ENCODE data around the gene KCND2. TPM values are rescaled to one million over a fixed set of nuclear protein-coding genes. Genes with fewer than 3 reads are reported as not detected.
"Not testable (repeated sequence)": the region's sequence is repeated elsewhere in the genome, so short reads cannot be mapped to it uniquely, and the experiment has no call there.

KCND2 gene
- total and polyA plus RNA-seq, 7 experiments from 2014 or later = not detected

DNA sequence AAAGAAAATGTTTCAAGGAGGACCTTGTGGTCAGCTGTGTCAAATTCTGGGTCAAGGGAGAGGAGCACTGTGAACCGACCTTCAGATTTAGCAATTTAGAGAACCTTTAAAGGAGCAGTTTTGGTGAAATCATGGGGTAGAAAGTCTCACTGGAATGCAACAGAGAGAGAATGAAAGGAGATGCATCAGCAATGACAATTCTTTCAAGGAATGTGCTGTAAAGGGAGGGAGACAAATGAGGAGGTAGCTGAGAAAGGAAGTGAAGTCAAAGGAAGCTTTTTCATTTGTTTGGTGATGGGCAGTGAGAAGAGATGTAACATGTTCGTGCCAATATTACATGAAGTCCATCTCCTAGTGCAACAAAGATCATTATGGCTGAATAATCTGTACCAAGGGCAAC lies 418.9 kb downstream of the KCND2 start:
- peaks cover 0 to 6% (median 0%) of the 10 kb centered on the region in 7 donors for H3K4me1 Mint-ChIP-seq
- H3K4me3 Mint-ChIP-seq = no peak overlapping the region
- CTCF ChIA-PET = no interaction called here
- no peaks in the 10 kb centered on the region for H3K27me3 ChIP-seq (ENCODE audit: control insufficient read depth in 2 of 2, insufficient read depth in 2 of 2, low read length in 2 of 2)
- H3K36me3 Mint-ChIP-seq = no peaks in the 10 kb centered on the region
- POLR2A ChIA-PET = no interaction called here
- H3K27ac ChIP-seq (ENCODE audit: low read depth, low read length) = no peak overlapping the region
- H3K9me3 Mint-ChIP-seq = peaks cover 0 to 11% (median 0%) of the 10 kb centered on the region in 11 donors
- H3K9me3 ChIP-seq (ENCODE audit: control insufficient read depth in 2 of 3, low read length in 3 of 3) = no peaks in the 10 kb centered on the region
- ATAC-seq (no peak), DNase-seq (no peak)
- no peak overlapping the region for H3K27ac Mint-ChIP-seq
- H3K4me1 ChIP-seq (ENCODE audit: control insufficient read depth in 2 of 2, insufficient read depth in 2 of 2, low read length in 2 of 2) = no peaks in the 10 kb centered on the region
- peaks cover 0 to 5% (median 0%) of the 10 kb centered on the region in 5 donors for H3K27me3 Mint-ChIP-seq
- H3K4me3 ChIP-seq (ENCODE audit: low read length) = no peak overlapping the region
- intact Hi-C loops (cut with micrococcal nuclease) = no loop called here
- no peaks in the 10 kb centered on the region for H3K36me3 ChIP-seq (ENCODE audit: control insufficient read depth in 2 of 3, insufficient read depth in 3 of 3, low read length in 3 of 3)

DNA sequence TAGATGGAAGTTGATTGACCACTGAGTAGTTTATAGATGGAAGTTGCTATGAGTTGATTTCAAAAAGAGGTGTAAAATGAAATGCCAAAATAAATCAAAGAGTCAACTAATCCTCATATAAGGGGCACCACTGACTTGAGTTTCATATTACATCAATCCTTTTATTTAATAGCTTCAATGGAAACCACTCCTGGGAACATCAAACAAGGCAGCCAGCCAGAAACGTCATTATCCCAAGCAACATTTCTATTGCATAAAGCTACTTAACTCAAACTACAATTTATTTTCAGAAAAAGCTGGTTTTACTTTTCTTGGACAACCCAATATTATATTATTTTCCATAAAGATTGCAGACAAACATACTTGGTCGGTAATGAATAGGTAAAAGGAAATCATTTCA lies 422.9 kb downstream of the KCND2 start:
- H3K9me3 Mint-ChIP-seq = peaks cover 0 to 13% (median 0%) of the 10 kb centered on the region in 11 donors
- H3K27me3 Mint-ChIP-seq = peaks cover 0 to 5% (median 0%) of the 10 kb centered on the region in 5 donors
- Histone ChIP-seq H3K27me3 (ENCODE audit: control insufficient read depth in 2 of 2, insufficient read depth in 2 of 2, low read length in 2 of 2) (no peaks in the 10 kb centered on the region), H3K36me3 (ENCODE audit: control insufficient read depth in 2 of 3, insufficient read depth in 3 of 3, low read length in 3 of 3) (no peaks in the 10 kb centered on the region), H3K4me1 (ENCODE audit: control insufficient read depth in 2 of 2, insufficient read depth in 2 of 2, low read length in 2 of 2) (no peaks in the 10 kb centered on the region), H3K4me3 (ENCODE audit: low read length) (no peak overlapping the region), H3K9me3 (ENCODE audit: control insufficient read depth in 2 of 3, low read length in 3 of 3) (no peaks in the 10 kb centered on the region), H3K27ac (ENCODE audit: low read depth, low read length) (no peak overlapping the region)
- H3K27ac Mint-ChIP-seq = no peak overlapping the region
- no peaks in the 10 kb centered on the region for H3K36me3 Mint-ChIP-seq
- ATAC-seq (no peak), DNase-seq (no peak)
- ChIA-PET CTCF (no interaction called here), POLR2A (no interaction called here)
- peaks cover 0 to 6% (median 0%) of the 10 kb centered on the region in 7 donors for H3K4me1 Mint-ChIP-seq
- intact Hi-C loops (cut with micrococcal nuclease) = no loop called here
- no peak overlapping the region for H3K4me3 Mint-ChIP-seq

DNA sequence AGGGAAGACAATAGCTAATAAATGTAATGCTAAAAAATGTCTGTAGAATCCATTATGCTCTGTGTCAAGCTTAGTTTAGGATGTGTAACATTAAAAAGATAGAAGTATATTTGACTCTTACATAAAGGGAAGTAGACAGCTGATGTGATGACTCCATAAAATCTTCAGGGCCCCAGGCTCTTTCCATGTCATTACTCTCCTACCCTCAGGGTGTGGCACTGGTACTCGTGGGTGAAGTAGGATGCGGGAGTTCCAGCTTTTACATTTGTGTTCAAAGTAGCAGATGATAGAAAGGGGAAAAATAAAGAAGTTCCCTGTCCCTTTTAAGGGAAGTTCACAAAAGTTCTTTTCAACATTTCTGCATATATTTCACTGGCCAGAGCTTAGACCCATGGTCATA lies 427.8 kb downstream of the KCND2 start:
- DNase-seq (no peak), ATAC-seq (no peak)
- ChIA-PET POLR2A (no interaction called here), CTCF (interaction anchor here (0.5 to 0.6 kb wide), 2 partner anchors 37 to 1243 kb away, joined by 3 read pairs; no protein-coding TSS in a partner anchor)
- Mint-ChIP-seq H3K4me1 (no peaks in the 10 kb centered on the region), H3K27ac (no peak overlapping the region), H3K4me3 (no peak overlapping the region), H3K9me3 (peaks cover 0 to 14% (median 1%) of the 10 kb centered on the region in 11 donors), H3K27me3 (no peaks in the 10 kb centered on the region), H3K36me3 (no peaks in the 10 kb centered on the region)
- H3K9me3 ChIP-seq (ENCODE audit: control insufficient read depth in 2 of 3, low read length in 3 of 3) = no peaks in the 10 kb centered on the region
- no peaks in the 10 kb centered on the region for H3K36me3 ChIP-seq (ENCODE audit: control insufficient read depth in 2 of 3, insufficient read depth in 3 of 3, low read length in 3 of 3)
- intact Hi-C loops (cut with micrococcal nuclease) = no loop called here
- no peaks in the 10 kb centered on the region for H3K27me3 ChIP-seq (ENCODE audit: control insufficient read depth in 2 of 2, insufficient read depth in 2 of 2, low read length in 2 of 2)
- no peak overlapping the region for H3K27ac ChIP-seq (ENCODE audit: low read depth, low read length)
- H3K4me3 ChIP-seq (ENCODE audit: low read length) = no peak overlapping the region
- H3K4me1 ChIP-seq (ENCODE audit: control insufficient read depth in 2 of 2, insufficient read depth in 2 of 2, low read length in 2 of 2) = no peaks in the 10 kb centered on the region

DNA sequence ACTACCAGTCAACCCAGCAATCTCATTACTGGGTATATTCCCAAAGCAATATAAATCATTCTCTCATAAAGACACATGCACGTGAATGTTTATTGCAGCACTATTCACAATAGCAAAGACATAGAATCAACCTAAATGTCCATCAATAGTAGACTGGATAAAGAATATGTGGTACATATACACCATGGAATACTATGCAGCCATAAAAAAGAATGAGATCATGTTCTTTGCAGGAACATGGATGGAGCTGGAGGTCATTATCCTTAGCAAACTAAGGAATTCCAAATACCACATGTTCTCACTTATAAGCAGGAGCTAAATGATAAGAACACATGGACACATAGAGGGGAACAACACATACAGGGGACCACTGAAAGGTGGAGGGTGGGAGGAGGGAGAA lies 429.4 kb downstream of the KCND2 start:
- H3K4me3 Mint-ChIP-seq, CTCF ChIA-PET: not testable (repeated sequence)
- peaks cover 0 to 14% (median 2%) of the 10 kb centered on the region in 11 donors for H3K9me3 Mint-ChIP-seq

DNA sequence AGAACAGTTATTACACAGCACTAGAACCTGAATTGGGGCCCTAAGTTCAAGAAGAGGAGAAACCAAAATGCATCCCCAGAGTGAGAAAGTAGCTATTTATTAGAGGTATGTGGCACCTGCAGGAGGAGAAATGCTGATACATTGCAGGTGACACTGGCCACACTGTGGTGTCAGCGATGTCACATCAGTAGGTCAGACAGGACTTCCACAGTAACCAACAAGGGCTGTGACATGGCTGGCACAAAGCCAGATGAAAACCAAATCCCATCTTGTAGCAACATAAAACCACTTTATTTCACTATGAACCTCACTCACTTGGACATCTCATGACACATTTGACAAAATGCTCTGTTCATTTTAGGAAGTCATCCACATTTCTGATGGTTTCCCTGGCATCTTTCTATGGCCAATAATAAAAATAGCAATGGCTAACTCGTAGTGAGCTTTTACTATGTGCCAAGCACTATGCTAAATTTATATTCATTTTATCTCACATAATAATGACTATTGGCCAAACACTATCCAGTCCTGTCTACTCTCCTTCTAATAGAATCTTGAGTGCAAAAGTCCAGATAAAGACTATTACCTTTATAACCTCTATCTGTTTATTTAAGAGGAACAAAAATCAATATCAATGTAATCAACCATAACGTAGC lies 430.7 kb downstream of the KCND2 start:
- H3K9me3 Mint-ChIP-seq = peaks cover 0 to 14% (median 2%) of the 10 kb centered on the region in 11 donors
- no peaks in the 10 kb centered on the region for H3K27me3 ChIP-seq (ENCODE audit: control insufficient read depth in 2 of 2, insufficient read depth in 2 of 2, low read length in 2 of 2)
- no peaks in the 10 kb centered on the region for H3K27me3 Mint-ChIP-seq
- DNase-seq = no peak
- H3K27ac ChIP-seq (ENCODE audit: low read depth, low read length) = no peak overlapping the region
- H3K4me3 Mint-ChIP-seq = no peak overlapping the region
- H3K9me3 ChIP-seq (ENCODE audit: control insufficient read depth in 2 of 3, low read length in 3 of 3) = no peaks in the 10 kb centered on the region
- no peak overlapping the region for H3K27ac Mint-ChIP-seq
- no peak overlapping the region for H3K4me3 ChIP-seq (ENCODE audit: low read length)
- ChIA-PET CTCF (no interaction called here), POLR2A (no interaction called here)
- intact Hi-C loops (cut with micrococcal nuclease) = no loop called here
- H3K4me1 ChIP-seq (ENCODE audit: control insufficient read depth in 2 of 2, insufficient read depth in 2 of 2, low read length in 2 of 2) = no peaks in the 10 kb centered on the region
- ATAC-seq = no peak
- H3K36me3 ChIP-seq (ENCODE audit: control insufficient read depth in 2 of 3, insufficient read depth in 3 of 3, low read length in 3 of 3) = no peaks in the 10 kb centered on the region
- H3K36me3 Mint-ChIP-seq = no peaks in the 10 kb centered on the region
- no peaks in the 10 kb centered on the region for H3K4me1 Mint-ChIP-seq

More for the DNA sequence above, 429.4 kb downstream of the KCND2 start:
- H3K36me3 ChIP-seq (ENCODE audit: control insufficient read depth in 2 of 3, insufficient read depth in 3 of 3, low read length in 3 of 3); H3K27ac Mint-ChIP-seq; H3K27ac ChIP-seq (ENCODE audit: low read depth, low read length); H3K27me3 Mint-ChIP-seq; H3K27me3 ChIP-seq (ENCODE audit: control insufficient read depth in 2 of 2, insufficient read depth in 2 of 2, low read length in 2 of 2); intact Hi-C loops (cut with micrococcal nuclease); H3K4me3 ChIP-seq (ENCODE audit: low read length); H3K4me1 Mint-ChIP-seq; H3K9me3 ChIP-seq (ENCODE audit: control insufficient read depth in 2 of 3, low read length in 3 of 3); H3K36me3 Mint-ChIP-seq; DNase-seq; POLR2A ChIA-PET; ATAC-seq; H3K4me1 ChIP-seq (ENCODE audit: control insufficient read depth in 2 of 2, insufficient read depth in 2 of 2, low read length in 2 of 2): not testable (repeated sequence)

DNA sequence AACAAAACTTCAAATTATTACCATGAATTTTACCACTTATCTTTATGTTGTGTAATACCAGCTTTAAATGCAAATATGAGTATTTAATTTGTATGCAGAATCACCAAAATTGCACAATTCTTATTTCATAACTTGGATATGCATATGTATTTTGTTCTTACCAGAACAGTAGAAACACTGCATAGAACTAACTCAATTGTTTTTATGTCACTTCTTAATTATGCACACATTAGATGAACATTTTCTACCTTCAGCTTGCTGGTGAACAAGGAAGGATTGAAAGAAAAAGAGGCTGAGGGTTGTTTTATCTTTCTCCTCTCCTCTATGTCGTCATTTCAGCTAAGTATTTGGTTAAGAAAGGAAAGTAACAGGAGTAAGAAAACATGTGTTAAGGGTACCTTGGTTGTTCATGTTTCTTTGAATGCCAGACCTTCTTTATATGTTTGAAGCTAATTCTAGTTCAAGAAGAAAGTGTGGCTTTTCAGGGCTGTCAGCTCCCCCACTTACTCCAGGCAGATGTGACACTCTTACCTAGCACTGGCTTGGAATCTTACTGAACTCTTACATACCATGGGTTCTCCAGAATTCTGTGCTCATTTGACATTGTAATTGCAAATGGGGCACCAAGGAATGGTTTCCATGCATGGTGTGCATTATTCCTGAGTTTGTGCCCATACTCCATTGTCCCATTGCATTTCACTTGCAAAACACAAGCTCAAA lies 436.4 kb downstream of the KCND2 start:
- H3K4me1 ChIP-seq (ENCODE audit: control insufficient read depth in 2 of 2, insufficient read depth in 2 of 2, low read length in 2 of 2) = no peaks in the 10 kb centered on the region
- POLR2A ChIA-PET = no interaction called here
- no peaks in the 10 kb centered on the region for H3K27me3 ChIP-seq (ENCODE audit: control insufficient read depth in 2 of 2, insufficient read depth in 2 of 2, low read length in 2 of 2)
- CTCF ChIA-PET = no interaction called here
- ATAC-seq (no peak), DNase-seq (no peak)
- H3K36me3 ChIP-seq (ENCODE audit: control insufficient read depth in 2 of 3, insufficient read depth in 3 of 3, low read length in 3 of 3) = no peaks in the 10 kb centered on the region
- Mint-ChIP-seq H3K36me3 (no peaks in the 10 kb centered on the region), H3K4me1 (no peaks in the 10 kb centered on the region), H3K27me3 (peaks cover 0 to 8% (median 0%) of the 10 kb centered on the region in 5 donors), H3K4me3 (no peak overlapping the region), H3K27ac (no peak overlapping the region), H3K9me3 (peaks cover 0 to 3% (median 0%) of the 10 kb centered on the region in 11 donors)
- H3K27ac ChIP-seq (ENCODE audit: low read depth, low read length) = no peak overlapping the region
- no peak overlapping the region for H3K4me3 ChIP-seq (ENCODE audit: low read length)
- intact Hi-C loops (cut with micrococcal nuclease) = no loop called here
- H3K9me3 ChIP-seq (ENCODE audit: control insufficient read depth in 2 of 3, low read length in 3 of 3) = no peaks in the 10 kb centered on the region

DNA sequence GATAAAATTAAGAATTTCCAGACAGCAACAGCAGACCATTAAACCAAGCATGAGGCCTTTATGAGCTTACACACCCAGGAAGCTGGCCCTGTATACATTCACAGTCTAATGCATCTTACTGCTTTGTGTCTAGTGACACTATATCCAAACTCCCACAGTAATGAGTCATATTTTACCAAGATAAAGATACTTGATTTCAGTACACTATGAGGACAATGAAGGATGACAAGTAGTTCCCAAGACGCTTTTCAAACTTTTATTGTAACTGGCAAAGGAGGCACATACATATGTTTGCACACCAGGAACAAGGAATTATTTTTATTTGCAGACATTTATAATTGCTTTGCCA lies 437.0 kb downstream of the KCND2 start:
- Histone ChIP-seq H3K27me3 (ENCODE audit: control insufficient read depth in 2 of 2, insufficient read depth in 2 of 2, low read length in 2 of 2) (no peaks in the 10 kb centered on the region), H3K27ac (ENCODE audit: low read depth, low read length) (no peak overlapping the region), H3K4me1 (ENCODE audit: control insufficient read depth in 2 of 2, insufficient read depth in 2 of 2, low read length in 2 of 2) (no peaks in the 10 kb centered on the region), H3K9me3 (ENCODE audit: control insufficient read depth in 2 of 3, low read length in 3 of 3) (no peaks in the 10 kb centered on the region), H3K4me3 (ENCODE audit: low read length) (no peak overlapping the region), H3K36me3 (ENCODE audit: control insufficient read depth in 2 of 3, insufficient read depth in 3 of 3, low read length in 3 of 3) (no peaks in the 10 kb centered on the region)
- Mint-ChIP-seq H3K27ac (no peak overlapping the region), H3K4me3 (no peak overlapping the region), H3K27me3 (peaks cover 0 to 8% (median 0%) of the 10 kb centered on the region in 5 donors), H3K4me1 (no peaks in the 10 kb centered on the region), H3K36me3 (no peaks in the 10 kb centered on the region), H3K9me3 (peaks cover 0 to 3% (median 0%) of the 10 kb centered on the region in 11 donors)
- ChIA-PET CTCF (no interaction called here), POLR2A (no interaction called here)
- intact Hi-C loops (cut with micrococcal nuclease) = no loop called here
- DNase-seq (no peak), ATAC-seq (no peak)

Measured in naive thymus-derived CD4-positive, alpha-beta T cell (primary cell).